Urinary bladder (tissue), 4 donors: ENCODE measurements around the gene SH3PXD2A. TPM values are rescaled to one million over a fixed set of nuclear protein-coding genes. Genes with fewer than 3 reads are reported as not detected.

Experiments used
- DNase-seq: peaks from one replicate; pipeline ENCODE4 v3.0.0-alpha.2; 2015; ENCODE audit errors: extremely low spot score
- H3K27ac ChIP-seq: one replicate; pipeline ENCODE4 v1.5.1; 2013; ENCODE audit warnings: low read depth, mild to moderate bottlenecking, moderate library complexity
- H3K36me3 ChIP-seq: one replicate; pipeline ENCODE4 v1.6.1; 2013; ENCODE audit warnings: mild to moderate bottlenecking, moderate library complexity; ENCODE audit not compliant: insufficient read depth
- H3K4me1 ChIP-seq: one replicate; pipeline ENCODE4 v1.6.1; 2013; ENCODE audit warnings: mild to moderate bottlenecking, moderate library complexity; ENCODE audit not compliant: insufficient read depth
- H3K4me3 ChIP-seq: one replicate; pipeline ENCODE4 v1.5.1; 2013; ENCODE audit warnings: low read depth, low read length
- WGBS: extraction: QIAGEN DNeasy Blood & Tissue Kit; methylation state at CpG from one replicate; pipeline ENCODE4 v1.1.7; 2013; 5-methylcytosine and 5-hydroxymethylcytosine counted together
- polyA plus RNA-seq: library from polyadenylated mRNA; stranded (reverse); fragments of 200-250 nt; gene quantifications from one replicate; pipeline ENCODE4 v1.2.3, GENCODE V29; 2013
- total RNA-seq: library from RNA; depleted of rRNA; stranded (reverse); fragments of >200 nt; gene quantifications from one replicate; pipeline ENCODE4 v1.2.3, GENCODE V29; 2014
- donor health status: healthy with polysubstance abuse.
- donor health status: healthy.

SH3PXD2A gene
- total and polyA plus RNA-seq, 2 donors, result 29.6 to 56.9 TPM

DNA sequence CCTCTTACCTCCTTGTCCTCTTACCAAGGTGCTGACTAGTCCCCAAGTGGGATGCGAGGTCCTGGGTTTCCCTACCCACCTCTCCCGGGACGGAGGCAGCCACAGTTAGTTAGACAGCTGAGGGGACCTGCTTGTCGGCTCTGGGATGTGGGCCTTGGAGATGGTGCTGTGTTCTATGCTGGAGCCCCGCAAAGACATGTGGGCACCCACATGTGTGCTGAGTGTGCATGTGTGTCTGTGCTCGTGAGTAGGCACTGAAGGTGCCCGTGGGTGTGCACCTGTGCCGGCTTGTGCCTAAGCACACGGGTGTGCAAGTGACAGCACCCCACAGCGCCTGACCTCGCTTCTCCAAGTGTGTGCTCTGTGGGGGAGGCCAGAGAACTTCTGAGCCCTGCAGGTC, 299.7 kb downstream of the SH3PXD2A start:
- Histone ChIP-seq H3K4me1 (no peaks in the 10 kb centered on the region), H3K27ac (no peak overlapping the region), H3K4me3 (no peak overlapping the region), H3K36me3 (no peaks in the 10 kb centered on the region)
- WGBS, result 47% methylated on average over 11 of the region's 11 CpGs
- no peak for DNase-seq

DNA sequence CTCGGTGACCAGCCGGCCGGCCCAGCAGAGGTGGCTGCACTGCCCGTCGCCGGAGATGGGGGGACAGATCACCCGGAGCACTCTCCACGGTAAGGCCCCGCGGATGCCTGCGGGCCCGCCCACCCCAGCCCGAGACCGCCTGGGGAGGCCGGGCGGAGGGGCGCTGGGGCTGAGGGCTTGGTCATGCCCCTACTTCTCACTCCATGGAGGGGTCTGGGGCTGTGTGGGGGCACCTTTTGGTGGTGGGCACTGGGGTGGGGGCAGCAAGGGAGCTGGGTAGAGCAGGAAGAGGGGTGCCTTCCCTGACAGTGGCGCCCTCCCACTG, 300.1 kb downstream of the SH3PXD2A start:
- WGBS, result 3% methylated on average over 18 of the region's 18 CpGs
- Histone ChIP-seq H3K4me3 (peak overlapping the region; percentile 41), H3K36me3 (no peaks in the 10 kb centered on the region), H3K4me1 (no peaks in the 10 kb centered on the region), H3K27ac (no peak overlapping the region)
- DNase-seq, result no peak

DNA sequence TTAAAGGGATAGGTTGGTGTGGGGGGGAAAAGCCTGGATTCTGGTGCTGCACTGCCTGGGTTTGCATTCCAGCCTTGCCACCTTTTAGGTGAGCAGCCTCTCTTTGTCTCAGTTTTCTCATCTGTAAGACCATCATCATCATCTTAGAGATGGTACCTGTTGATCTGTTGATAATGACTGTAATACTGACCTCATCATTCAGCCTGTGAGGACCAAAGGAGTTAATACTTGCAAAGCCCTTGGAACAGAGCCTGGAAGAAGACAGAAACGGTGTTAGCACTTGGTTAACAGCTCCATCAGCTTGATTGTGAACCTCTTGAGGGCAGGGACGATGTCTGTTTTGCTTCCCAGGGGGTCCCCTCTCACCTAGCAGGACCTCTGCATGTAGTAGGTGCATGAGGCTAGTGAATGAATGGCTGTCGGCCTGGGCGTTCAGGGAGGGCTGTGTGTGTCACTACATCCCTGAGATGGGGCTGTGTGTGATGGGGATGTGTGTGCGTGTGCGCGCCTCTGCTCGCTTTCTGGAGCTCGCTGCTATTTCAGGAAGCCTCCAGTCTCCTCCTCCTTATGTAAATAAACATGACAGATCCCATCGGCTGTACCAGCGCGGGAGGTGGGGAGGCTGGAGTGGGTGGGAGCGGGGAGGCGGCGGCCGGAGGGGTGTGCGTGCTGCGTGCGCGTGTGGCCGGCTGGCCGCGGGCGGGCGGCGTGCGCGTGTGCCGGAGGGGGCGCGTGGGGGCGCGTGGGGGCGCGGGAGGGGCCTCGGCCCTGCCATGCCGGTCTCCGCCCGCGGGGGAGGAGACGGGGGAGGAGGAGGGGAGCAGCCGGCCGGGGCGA, 300.7 kb downstream of the SH3PXD2A start:
- no peaks in the 10 kb centered on the region for H3K4me1 ChIP-seq
- H3K4me3 ChIP-seq, result peak overlapping the region; percentile 41
- H3K36me3 ChIP-seq, result no peaks in the 10 kb centered on the region
- 2% methylated on average over 44 of the region's 44 CpGs for WGBS
- no peak overlapping the region for H3K27ac ChIP-seq
- no peak for DNase-seq

DNA sequence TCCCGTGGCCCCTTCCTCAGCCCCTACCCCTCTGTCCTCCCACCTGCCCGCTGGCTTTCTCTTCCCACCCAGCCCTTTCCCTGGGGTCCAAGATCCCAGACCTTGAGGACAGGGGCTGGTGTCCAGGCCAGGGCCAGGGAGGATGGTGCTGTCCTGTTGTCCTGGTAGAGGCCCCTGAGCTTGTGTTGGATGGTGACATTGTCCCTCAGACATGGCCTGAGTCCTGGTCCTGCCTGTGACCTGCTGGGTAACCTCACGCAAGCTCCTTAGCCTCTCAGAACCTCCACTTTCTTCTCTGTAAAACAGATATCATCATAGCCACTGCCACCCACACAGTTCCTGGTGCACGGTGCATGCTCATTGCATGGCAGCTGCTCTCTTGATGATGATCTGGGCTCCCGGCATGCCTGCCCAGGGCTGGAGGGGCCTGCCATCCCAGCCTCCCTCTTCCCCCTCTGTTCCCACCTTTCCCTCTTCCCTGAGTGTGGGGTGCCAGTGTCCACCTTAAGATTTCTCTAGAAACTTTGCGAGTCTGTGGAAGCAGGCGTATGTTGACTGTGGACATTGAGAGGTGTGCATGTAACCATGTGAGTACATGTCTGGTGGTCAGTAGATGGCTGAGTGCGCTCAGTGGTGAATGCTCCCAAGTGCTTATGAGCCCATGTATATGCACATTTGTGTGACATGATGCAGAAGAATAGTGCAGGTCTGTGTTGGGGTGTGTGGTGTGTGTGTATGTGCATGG, 301.5 kb downstream of the SH3PXD2A start:
- no peaks in the 10 kb centered on the region for H3K36me3 ChIP-seq
- DNase-seq, result no peak
- H3K4me1 ChIP-seq, result no peaks in the 10 kb centered on the region
- H3K27ac ChIP-seq, result no peak overlapping the region
- 85% methylated on average over 8 of the region's 8 CpGs for WGBS
- H3K4me3 ChIP-seq, result no peak overlapping the region

DNA sequence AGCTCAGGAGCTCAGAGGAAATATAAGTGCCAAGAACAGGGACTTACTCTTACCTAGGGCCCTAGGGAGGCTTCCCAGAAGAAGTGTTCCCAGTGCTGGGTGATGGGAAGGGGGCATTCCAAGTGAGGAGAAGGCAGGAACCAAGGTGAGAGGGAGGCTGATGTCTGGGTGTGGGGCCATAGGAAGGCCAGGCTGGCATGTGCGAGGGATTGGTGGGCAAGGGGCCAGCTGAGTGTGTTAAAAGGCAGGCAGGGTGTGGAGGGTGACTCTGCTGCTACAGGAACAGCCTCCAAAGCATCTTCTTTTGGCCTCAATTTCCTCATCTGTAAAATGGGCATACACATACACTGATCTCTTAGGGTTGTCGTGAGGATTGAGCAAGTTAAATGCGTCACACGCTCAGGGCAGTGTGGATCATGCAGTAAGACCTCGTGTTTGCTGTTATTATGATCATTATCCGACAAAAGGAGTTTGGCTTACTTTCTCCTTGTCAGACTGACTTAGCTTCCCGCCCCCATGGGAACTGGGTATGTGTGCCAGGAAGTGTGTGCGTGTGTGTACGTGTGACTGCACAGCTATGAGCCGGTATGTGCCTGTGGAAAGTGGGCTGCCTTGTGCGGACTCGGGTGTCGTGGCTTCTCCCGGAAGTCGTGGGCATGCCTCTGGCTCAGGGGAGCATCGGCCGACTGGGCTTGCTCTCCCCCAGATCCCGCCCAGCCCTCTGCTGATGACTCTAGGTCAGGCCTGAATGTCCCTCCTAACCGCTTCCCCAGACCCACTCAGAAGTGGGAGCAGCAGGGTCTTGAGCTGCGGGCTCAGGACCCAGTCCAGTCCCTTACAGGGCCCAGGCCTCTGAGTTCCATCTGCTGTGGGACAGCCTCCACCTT, 302.3 kb downstream of the SH3PXD2A start:
- H3K36me3 ChIP-seq, result no peaks in the 10 kb centered on the region
- no peak overlapping the region for H3K4me3 ChIP-seq
- no peak for DNase-seq
- no peaks in the 10 kb centered on the region for H3K4me1 ChIP-seq
- WGBS, result 92% methylated on average over 20 of the region's 20 CpGs
- H3K27ac ChIP-seq, result no peak overlapping the region

DNA sequence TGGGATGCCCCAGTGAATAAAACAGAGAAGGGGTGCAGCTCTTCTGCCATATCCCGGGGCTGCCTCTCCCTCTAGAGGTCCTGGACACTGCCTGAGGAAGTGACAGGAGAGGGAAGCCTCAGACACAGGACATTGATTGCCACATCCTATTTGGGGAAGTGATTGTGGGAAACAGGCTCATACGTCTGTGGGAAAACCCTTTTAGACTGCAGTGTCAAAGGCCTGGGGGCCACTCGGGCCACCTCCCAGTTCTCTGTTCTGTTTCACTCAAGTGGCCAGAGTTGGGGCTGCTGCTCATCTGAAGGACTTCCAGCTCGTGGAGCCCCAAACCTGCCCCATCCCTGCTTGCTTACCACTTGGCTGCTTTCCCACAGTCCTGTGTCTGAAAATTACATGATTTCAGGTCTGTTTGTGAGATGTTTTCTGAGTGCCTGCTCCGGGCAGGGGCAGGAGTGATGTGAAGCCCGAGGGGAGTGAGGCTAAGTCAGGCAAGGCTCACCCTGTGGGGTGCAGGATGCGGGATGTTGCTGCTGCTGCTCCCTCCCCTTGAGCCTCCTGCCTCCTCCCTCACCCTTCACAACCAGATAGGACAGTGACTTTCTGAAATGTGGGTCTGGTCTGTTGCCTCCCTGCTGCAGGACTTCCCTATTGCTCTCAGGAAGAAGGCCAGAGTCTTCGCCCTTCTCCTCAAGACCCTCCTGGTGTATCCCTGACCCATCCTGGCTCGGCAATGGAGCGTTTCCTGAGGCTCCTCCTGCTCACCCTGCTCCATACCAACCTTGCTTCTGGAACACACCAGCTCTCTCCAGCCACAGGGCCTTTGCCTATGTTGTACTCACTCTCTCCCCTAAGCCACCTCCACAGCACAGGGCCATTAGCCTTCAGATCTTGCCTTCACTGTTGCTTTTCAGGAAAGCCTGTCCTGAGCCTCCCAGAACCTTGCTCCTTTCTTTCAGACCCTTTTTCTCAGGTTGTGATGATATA, 303.5 kb downstream of the SH3PXD2A start:
- Histone ChIP-seq H3K4me3 (no peak overlapping the region), H3K4me1 (no peaks in the 10 kb centered on the region), H3K27ac (no peak overlapping the region), H3K36me3 (no peaks in the 10 kb centered on the region)
- DNase-seq, result no peak
- WGBS, result 67% methylated on average over 10 of the region's 10 CpGs

DNA sequence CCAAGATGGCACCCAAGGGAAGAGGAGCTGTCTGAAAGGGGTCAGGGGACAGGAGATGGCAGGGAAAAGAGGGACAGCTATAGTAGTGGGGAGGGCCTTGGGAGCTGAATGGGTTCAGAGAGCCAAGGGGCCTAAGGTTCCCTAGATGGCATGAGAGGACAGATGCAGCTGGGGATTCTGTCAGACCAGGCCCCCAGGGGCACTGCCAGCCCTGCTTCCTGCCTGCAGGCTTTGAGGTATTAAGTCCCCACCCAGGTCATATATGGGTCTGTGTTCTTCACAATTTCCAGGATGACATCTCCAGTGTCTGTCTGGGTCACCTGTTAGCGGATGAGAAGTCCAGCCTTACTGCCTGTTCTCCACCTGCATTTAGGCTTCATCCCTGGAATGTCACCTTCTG, 305.1 kb downstream of the SH3PXD2A start:
- Histone ChIP-seq H3K27ac (no peak overlapping the region), H3K36me3 (no peaks in the 10 kb centered on the region), H3K4me1 (no peaks in the 10 kb centered on the region), H3K4me3 (no peak overlapping the region)
- DNase-seq, result no peak
- WGBS, result 98% methylated on average over 1 of the region's 1 CpG

DNA sequence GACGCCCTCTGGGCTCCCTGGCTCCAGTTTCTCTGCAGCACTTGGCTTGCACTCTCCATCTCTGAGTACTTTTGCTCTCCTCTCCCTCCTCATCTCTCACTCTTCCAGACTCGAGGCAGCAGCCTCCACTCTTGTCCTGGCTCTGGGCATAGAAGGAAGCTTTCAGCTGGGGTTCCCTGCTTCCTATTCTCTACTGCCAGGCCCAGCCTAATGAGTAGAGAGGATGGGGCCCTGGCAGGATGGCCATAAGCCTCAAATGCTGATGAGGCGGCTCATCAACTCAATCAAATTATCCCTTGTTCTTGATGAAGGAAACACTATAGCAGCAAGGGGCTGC, 306.1 kb downstream of the SH3PXD2A start:
- no peak for DNase-seq
- 89% methylated on average over 3 of the region's 3 CpGs for WGBS
- Histone ChIP-seq H3K4me1 (no peaks in the 10 kb centered on the region), H3K36me3 (no peaks in the 10 kb centered on the region), H3K4me3 (no peak overlapping the region), H3K27ac (no peak overlapping the region)

DNA sequence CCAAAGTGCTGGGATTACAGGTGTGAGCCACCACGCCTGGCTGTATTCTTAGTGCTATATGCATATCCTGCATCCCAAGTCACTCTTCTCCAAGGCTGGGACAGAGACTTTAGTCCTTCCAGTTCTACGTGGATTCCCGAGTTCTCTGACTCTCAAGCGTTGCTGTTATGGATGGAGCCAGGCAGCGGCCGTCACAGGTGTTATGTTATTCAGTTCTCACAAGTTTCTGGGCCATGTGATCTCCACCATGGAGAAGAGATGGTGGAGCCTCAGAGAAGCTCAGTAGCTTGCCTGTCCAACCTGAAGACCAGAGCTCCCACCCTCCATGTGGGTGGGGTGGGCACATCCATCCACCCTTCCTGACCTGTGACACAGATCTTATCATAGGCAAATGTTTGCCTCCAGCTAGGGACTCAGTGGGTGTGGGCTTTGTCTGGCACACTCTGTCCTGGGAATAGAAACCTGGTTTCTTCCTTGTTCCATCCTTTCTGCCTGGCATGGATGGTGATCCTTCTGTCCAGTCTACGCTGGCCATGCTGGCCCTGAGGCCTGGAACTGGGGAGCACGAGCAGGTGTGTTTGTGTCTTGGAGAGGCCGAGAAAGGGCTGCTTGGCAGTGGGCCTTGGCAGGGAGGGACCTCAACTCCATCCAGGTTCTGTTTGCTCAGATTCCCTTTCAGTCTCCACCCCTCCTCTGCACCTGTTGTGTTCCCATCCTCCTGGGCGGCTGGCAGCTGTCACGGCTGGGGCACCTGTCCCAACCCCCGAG, 306.6 kb downstream of the SH3PXD2A start:
- Histone ChIP-seq H3K27ac (no peak overlapping the region), H3K36me3 (no peaks in the 10 kb centered on the region), H3K4me3 (no peak overlapping the region), H3K4me1 (no peaks in the 10 kb centered on the region)
- no peak for DNase-seq
- WGBS, result 88% methylated on average over 12 of the region's 12 CpGs

DNA sequence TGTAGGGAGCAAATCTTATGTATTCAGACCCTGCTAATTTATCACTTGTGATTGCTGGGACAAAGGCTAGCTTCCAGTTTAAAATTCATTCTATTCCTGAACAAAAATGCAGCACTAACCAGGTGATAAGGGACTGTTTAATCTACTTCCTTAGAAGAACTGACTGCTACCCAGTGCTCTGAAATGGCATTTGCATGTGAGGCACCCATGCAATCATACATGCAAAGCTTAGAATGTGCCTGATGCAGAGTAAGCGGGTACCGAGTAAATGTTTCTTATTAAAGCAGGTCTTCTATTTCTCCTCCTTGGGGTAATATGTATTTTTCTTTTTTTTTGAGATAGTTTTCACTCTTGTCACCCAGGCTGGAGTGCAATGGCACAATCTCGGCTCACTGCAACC, 307.4 kb downstream of the SH3PXD2A start:
- H3K4me1 ChIP-seq, result no peaks in the 10 kb centered on the region
- no peaks in the 10 kb centered on the region for H3K36me3 ChIP-seq
- H3K4me3 ChIP-seq, result no peak overlapping the region
- no peak overlapping the region for H3K27ac ChIP-seq
- no peak for DNase-seq
- 96% methylated on average over 3 of the region's 3 CpGs for WGBS

DNA sequence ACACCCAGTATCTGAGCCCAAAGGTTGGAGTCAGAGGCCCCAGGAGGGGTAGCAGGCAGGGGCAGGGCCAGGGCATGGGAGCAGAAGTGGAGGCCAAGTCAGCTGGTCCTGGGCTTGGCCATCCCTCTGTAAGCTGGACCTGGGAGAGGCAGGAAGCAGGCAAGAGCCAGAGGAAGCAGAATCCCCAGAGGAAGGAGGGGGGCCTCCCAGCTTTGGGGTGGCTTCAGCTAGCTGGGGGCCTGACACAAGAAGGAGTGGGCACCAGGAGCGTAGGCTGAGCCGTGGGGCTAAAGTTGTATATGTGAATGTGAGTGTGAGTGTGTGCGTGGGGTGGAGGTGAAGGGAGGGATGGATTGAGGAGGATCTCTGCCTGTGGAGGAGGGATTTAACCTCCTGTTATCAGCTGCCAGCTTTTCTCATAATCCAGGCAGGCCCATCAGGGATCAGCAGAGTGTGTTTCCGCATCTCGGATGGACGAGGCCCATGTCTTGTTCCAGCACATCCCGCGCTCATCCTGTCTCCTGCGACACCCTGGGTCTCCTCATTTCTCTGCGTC, 307.9 kb downstream of the SH3PXD2A start:
- 34% methylated on average over 10 of the region's 10 CpGs for WGBS
- H3K27ac ChIP-seq, result no peak overlapping the region
- no peaks in the 10 kb centered on the region for H3K4me1 ChIP-seq
- H3K4me3 ChIP-seq, result no peak overlapping the region
- DNase-seq, result no peak
- no peaks in the 10 kb centered on the region for H3K36me3 ChIP-seq

DNA sequence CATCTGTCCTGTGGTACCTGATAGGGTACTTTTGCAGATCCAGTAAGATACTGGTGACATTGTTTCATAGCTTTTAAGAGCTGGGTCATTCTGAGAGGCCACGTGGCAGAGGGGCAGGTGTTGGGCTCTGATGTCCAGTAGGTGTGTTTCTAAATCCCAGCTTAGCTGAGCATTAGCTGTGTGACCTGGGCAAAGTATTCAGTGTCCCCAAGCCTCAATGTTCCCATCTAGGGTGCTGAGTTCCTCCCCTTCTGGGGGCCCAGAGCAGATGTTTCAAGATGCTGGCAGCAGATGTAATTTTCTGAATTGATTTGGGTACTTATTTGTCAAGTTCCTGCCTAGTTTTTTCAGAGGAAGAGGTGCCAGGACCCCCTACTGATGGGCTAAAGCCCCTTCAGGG, 309.0 kb downstream of the SH3PXD2A start:
- Histone ChIP-seq H3K4me1 (no peaks in the 10 kb centered on the region), H3K27ac (no peak overlapping the region), H3K4me3 (no peak overlapping the region), H3K36me3 (no peaks in the 10 kb centered on the region)
- no peak for DNase-seq
- 86% methylated on average over 1 of the region's 1 CpG for WGBS
